AG04450 (cell line): ENCODE measurements around the gene TRIP13. TPM values are rescaled to one million over a fixed set of nuclear protein-coding genes. Genes with fewer than 3 reads are reported as not detected.
"Not testable (repeated sequence)": the region's sequence is repeated elsewhere in the genome, so short reads cannot be mapped to it uniquely, and the experiment has no call there.

ENCODE experiments used
- CTCF ChIA-PET: fragments of 300-600, 350-600 bp; formaldehyde crosslinking; extraction: SDS; loops from one replicate; lab custom pipeline; 2022; ENCODE audit warnings: antibody characterized with exemption, inconsistent platforms; lab: Charles Lee
- POLR2A ChIA-PET: fragments of 350-600 bp; formaldehyde crosslinking; extraction: SDS; loops from one replicate; lab custom pipeline; 2021; ENCODE audit warnings: antibody characterized with exemption, inconsistent platforms; lab: Yijun Ruan, JAX
- DNase-seq: peaks from one replicate; pipeline ENCODE4 v3.0.0-alpha.2; 2011; ENCODE audit warnings: low read depth, low spot score
- H3K27ac ChIP-seq: one replicate; pipeline ENCODE4 v1.5.1; 2012; ENCODE audit warnings: low read depth, low read length, control low read depth
- H3K27me3 ChIP-seq: one replicate; pipeline ENCODE4 v1.6.0; 2012; ENCODE audit warnings: low read length; ENCODE audit not compliant: control insufficient read depth, insufficient read depth
- H3K4me3 ChIP-seq: 2 replicates; pipeline ENCODE4 v1.5.1; 2011; ENCODE audit warnings: mild to moderate bottlenecking, low read depth, low read length, control low read depth
- H3K9me3 ChIP-seq: 2 replicates; pipeline ENCODE4 v1.5.1; 2012; ENCODE audit warnings: low read length; ENCODE audit not compliant: control insufficient read depth, insufficient read depth
- polyA minus RNA-seq: library from RNA; depleted of rRNA, polyadenylated mRNA; stranded (reverse); fragments of >200 nt; gene quantifications from 2 replicates; pipeline ENCODE4 v1.2.3, GENCODE V29; 2011; rRNA and poly(A)+ RNA removed
- polyA plus RNA-seq: library from polyadenylated mRNA; depleted of rRNA; stranded (reverse); fragments of >200 nt; gene quantifications from 2 replicates; pipeline ENCODE4 v1.2.3, GENCODE V29; 2011; rRNA removed
- TF ChIP-seq, protein P1 (sequence below): IDR thresholded peaks from 2 replicates; pipeline ENCODE4 v1.5.1; 2011; ENCODE audit warnings: low read depth, low read length, control low read depth, inconsistent platforms

TRIP13 gene, protein sequence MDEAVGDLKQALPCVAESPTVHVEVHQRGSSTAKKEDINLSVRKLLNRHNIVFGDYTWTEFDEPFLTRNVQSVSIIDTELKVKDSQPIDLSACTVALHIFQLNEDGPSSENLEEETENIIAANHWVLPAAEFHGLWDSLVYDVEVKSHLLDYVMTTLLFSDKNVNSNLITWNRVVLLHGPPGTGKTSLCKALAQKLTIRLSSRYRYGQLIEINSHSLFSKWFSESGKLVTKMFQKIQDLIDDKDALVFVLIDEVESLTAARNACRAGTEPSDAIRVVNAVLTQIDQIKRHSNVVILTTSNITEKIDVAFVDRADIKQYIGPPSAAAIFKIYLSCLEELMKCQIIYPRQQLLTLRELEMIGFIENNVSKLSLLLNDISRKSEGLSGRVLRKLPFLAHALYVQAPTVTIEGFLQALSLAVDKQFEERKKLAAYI
- 13.8 and 14.4 TPM in 2 replicates for polyA plus RNA-seq
- 4.6 and 9.1 TPM in 2 replicates for polyA minus RNA-seq

DNA sequence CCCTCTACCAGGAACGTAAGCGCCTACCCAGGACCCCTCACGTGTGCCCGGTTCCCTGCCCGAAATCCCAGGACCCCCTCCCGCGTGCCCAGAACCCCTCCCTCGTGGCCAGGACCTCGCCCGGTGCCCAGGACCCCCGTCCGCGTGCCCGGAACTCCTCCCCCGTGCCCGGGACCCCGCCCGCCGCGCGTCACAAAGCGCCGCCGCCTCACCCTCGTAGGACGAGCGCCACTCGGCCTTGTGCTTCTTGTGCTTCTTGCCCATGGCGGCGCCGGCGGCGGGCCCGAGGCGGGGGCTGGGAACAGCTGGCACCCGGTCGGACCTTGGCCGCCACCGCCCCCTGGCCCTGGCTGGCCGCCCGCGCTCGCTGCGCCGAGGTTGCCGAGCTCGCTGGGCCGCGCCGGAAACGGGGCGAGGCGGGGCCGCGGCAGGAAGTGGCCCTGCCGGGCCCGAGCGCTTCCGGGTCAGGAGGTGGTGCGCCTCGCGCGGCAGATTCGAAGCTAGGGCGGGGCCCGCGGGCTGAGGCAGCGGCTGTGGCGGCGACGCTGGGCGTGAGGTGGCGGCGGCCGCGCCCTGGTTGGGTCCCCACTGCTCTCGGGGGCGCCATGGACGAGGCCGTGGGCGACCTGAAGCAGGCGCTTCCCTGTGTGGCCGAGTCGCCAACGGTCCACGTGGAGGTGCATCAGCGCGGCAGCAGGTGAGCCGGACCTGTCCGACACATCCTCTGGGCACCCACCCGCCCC lies at the start of gene TRIP13, which contains the start of gene BRD9:
Gene TRIP13 (plus strand): TSS at position 491 of the 743 bp plus-strand sequence. CDS start 115 bp downstream, at position 606.
Gene BRD9 (minus strand): TSS at position 408 of the 743 bp plus-strand sequence. CDS start 144 bp downstream, at position 264.
- POLR2A ChIA-PET, result no interaction called here
- no peaks in the 10 kb centered on the region for H3K27me3 ChIP-seq
- CTCF ChIA-PET, result interaction anchor here (0.7 to 1.2 kb wide), 2 partner anchors 9 to 29 kb away, joined by 3 to 5 read pairs; no protein-coding TSS in a partner anchor

DNA sequence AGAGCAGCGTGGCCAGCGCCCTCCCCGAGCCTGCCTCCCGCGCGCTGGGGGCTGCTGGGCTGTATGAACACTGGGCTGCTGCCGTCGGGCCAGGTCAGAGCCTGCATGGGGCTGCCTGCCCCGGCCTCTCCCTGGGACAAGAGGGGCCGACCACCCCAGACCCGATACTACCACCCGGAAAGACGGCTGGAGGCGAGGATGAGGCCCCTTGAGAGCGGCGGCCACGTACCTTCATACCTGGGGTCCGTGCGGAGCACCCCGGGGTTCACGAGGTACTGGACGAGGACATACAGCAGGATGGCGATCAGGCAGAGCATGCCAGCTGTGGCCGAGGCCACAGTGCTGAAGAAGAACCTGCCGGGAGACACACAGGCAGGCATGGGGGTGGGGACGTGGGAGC lies 49.3 kb upstream of the TRIP13 start:
- H3K9me3 ChIP-seq, DNase-seq, POLR2A ChIA-PET, H3K27me3 ChIP-seq, H3K4me3 ChIP-seq, CTCF ChIA-PET, H3K27ac ChIP-seq: not testable (repeated sequence)

More for the DNA sequence above, at the start of gene TRIP13, which contains the start of gene BRD9:
- Histone ChIP-seq H3K27ac (peak within 1 kb of the TSS; percentile 25), H3K9me3 (no peaks in the 10 kb centered on the region; the same call in 1 of the 2 replicates), H3K4me3 (peak within 1 kb of the TSS; percentile 97)
- DNase-seq, result no peak
- TF ChIP-seq, protein P1, sequence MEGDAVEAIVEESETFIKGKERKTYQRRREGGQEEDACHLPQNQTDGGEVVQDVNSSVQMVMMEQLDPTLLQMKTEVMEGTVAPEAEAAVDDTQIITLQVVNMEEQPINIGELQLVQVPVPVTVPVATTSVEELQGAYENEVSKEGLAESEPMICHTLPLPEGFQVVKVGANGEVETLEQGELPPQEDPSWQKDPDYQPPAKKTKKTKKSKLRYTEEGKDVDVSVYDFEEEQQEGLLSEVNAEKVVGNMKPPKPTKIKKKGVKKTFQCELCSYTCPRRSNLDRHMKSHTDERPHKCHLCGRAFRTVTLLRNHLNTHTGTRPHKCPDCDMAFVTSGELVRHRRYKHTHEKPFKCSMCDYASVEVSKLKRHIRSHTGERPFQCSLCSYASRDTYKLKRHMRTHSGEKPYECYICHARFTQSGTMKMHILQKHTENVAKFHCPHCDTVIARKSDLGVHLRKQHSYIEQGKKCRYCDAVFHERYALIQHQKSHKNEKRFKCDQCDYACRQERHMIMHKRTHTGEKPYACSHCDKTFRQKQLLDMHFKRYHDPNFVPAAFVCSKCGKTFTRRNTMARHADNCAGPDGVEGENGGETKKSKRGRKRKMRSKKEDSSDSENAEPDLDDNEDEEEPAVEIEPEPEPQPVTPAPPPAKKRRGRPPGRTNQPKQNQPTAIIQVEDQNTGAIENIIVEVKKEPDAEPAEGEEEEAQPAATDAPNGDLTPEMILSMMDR, result no peak

DNA sequence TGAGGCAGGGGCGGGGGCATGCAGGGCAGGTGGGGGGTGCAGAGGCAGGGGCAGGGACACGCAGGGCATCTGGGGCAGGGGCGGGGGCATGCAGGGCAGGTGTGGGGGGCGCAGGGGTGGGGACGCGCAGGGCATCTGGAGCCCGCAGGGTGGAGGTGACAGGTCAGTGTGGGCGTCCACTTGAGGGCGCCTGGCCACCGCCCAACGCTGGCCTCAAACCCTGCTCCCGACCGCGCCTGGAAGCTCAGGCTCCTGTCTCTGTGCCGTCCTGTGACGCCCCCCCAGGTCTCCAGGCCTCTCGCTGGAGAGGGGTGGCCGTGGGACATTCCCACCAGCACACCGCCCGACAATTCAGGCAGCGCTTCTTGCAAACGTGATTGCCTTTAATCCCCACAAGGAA lies 48.8 kb upstream of the TRIP13 start:
- H3K9me3 ChIP-seq, H3K4me3 ChIP-seq, CTCF ChIA-PET, DNase-seq, POLR2A ChIA-PET, H3K27ac ChIP-seq, H3K27me3 ChIP-seq: not testable (repeated sequence)

DNA sequence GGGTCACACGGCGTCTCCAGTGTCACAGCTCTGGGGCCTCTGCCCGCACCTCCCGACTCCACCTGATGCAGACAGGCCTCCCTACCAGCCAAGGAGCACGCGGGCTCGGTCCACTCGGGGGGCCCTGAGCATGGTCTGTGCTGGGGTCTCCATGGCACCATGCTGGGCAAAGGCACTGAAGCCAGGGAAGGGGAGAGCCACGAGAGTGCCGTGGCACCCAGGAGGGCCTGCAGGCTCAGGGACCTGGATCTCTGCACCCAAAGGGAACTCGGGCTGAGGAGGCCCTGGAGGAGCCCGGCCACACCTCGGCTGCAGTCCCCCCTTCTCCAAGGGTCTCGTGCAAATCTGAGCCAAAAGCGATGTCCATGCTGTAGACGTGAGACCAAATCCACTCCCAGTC lies 48.3 kb upstream of the TRIP13 start:
- H3K27ac ChIP-seq, POLR2A ChIA-PET, H3K27me3 ChIP-seq, CTCF ChIA-PET, H3K4me3 ChIP-seq, DNase-seq, H3K9me3 ChIP-seq: not testable (repeated sequence)

DNA sequence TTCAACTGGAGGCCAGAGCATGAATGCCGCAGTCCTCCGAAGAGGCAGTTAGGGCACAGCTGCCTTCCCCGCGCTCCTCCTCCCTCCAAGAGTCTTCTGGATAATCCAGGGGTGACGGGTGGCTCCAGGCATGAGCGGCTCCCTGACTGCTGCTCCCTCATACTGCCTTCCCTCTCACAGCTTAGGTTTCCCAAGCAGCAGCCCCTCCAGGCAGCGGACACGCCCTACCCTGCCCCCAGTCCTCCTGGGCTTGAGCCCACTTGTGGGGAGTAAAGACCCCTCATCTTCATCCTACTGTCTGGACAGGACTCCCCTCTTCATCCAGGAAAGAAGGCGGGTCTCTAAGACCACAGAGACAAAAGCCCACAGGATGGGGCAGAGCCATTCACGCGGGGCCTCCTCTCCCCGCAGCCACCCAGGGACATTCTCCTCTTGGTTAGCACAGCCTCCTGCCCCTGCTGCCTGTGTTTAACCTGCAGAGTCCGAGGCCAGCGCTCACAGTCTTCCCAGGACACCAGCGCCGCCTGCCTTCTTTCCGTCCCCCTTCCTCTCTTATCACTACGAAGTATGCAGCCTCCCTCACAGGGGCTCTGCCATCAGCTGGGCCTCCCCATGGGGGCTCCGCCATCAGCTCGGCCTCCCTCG lies 47.5 kb upstream of the TRIP13 start:
- CTCF ChIA-PET, H3K27me3 ChIP-seq, H3K27ac ChIP-seq, DNase-seq, H3K4me3 ChIP-seq, H3K9me3 ChIP-seq, POLR2A ChIA-PET: not testable (repeated sequence)

DNA sequence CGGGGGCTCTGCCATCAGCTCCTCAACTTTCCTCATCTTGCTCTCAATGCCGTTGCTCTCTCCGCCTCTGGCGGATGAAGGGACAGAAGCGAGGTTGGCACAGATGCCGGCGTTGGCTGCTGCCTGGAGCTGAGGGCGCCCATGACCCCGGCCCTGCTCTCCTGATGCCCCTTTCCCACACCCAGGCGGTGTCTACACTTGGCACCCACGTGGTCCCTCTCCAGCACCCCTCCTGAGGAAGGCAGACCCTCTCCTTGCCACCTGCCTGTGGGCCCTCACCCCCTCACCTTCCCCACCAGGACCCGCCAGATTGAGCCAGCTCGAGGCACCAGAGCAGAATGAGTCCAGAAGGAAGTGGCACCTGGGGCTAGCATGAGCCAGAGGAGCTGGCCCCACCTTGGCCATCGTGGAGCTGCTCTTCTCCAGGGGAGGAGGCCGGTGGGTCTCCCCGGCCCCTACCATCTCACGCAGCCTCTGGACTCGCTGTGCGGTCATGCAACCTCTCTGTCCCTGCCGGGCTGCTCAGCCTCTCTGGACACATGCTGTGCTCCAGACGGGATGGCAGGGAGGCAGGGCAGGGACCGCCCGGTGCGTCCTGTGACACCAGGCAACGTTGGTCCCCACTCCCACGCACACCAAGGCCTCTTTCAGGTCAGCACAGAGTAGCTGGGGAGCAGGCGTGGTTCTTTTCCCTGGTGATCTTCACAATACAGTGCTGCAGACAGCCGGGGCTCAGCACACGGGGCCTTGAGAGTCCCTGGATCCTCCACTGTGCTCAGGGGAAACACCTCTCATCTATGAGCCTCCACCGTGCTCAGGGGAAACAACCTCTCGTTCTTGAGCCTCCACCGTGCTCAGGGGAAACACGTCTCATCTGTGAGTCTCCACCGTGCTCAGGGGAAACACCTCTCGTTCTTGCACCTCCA lies 46.7 kb upstream of the TRIP13 start:
- DNase-seq, POLR2A ChIA-PET, H3K27me3 ChIP-seq, CTCF ChIA-PET, H3K4me3 ChIP-seq, H3K27ac ChIP-seq, H3K9me3 ChIP-seq: not testable (repeated sequence)

DNA sequence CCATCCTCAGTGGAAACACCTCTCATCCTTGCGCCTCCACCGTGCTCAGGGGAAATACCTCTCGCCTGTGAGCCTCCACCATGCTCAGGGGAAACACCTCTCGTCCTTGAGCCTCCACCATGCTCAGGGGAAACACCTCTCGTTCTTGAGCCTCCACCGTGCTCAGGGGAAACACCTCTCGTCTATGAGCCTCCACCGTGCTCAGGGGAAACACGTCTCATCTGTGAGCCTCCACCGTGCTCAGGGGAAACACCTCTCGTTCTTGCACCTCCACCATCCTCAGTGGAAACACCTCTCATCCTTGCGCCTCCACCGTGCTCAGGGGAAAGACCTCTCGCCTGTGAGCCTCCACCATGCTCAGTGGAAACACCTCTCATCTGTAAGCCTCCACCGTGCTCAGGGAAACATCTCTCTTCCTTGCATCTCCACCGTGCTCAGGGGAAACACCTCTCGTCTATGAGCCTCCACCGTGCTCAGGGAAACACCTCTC lies 46.0 kb upstream of the TRIP13 start:
- DNase-seq, CTCF ChIA-PET, H3K4me3 ChIP-seq, H3K9me3 ChIP-seq, H3K27ac ChIP-seq, POLR2A ChIA-PET: not testable (repeated sequence)
- peaks cover 14% of the 10 kb centered on the region for H3K27me3 ChIP-seq

DNA sequence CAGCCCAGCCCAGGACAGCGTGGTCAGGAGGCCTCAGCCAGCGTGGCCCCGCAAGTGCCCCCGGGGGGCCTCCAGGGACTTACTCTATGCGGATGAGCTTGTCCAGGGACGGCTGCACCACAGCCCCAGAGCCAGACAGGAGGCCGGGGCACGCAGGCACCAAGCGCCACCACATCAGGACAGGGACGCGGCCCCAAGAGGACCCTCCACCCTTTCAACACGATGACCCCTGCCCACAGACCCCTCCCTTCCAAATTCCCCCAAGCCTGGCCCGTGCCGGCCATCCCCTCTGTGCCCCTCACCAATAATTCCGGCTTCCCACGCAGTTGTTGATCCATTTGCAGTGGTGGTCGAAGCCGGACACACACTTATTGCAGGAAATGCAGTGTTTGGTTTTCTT lies 45.5 kb upstream of the TRIP13 start:
- H3K4me3 ChIP-seq, H3K27ac ChIP-seq, DNase-seq, CTCF ChIA-PET, POLR2A ChIA-PET, H3K9me3 ChIP-seq: not testable (repeated sequence)
- peaks cover 14% of the 10 kb centered on the region for H3K27me3 ChIP-seq

DNA sequence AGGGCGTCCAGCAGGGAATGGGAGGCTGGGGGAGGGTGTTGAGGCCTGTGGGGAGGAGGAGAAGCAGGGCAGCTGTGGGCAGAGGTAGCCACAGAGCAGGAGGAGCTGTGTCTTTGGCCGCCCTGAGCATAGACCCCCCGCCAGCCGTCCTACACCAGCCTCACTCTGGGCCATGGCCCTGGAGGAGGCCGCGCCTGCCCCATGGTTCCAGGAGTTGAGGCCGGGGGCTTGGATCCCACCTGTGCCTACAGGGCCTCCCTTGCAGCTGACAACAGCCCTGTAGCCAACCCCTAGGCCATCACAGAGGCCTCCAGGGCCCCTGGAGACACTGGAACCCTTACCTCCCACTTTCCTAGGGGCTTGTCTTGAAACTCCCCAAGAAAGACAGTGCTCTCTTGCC lies 44.9 kb upstream of the TRIP13 start:
- H3K27ac ChIP-seq, H3K9me3 ChIP-seq, POLR2A ChIA-PET, DNase-seq, H3K4me3 ChIP-seq, CTCF ChIA-PET: not testable (repeated sequence)
- peaks cover 14% of the 10 kb centered on the region for H3K27me3 ChIP-seq
